ENCODE measurements around the gene SBK1.

SBK1 gene

GRCh38 chr16:28280881-28281836 lies 11.2 kb upstream of the SBK1 start:
- TF ChIP-seq CTCF (IDR thresholded peaks at IDR 0.05; ENCODE audit: low read length, missing control alignments) = no peak
- no peak overlapping the region for H3K4me3 ChIP-seq (replicated peaks; ENCODE audit: low read depth, low read length)
- DNase-seq (ENCODE audit: low read depth) = no peak

- DNase-seq (ENCODE audit: low read depth) = no peak
- no peak overlapping the region for H3K4me3 ChIP-seq (replicated peaks; ENCODE audit: low read depth, low read length)
- no peak for TF ChIP-seq CTCF (IDR thresholded peaks at IDR 0.05; ENCODE audit: low read length, missing control alignments)
Measured at GRCh38 chr16:28282045-28282444, 10.3 kb upstream of the SBK1 start.

GRCh38 chr16:28283173-28283572 lies 9.2 kb upstream of the SBK1 start:
- H3K4me3 ChIP-seq (replicated peaks; ENCODE audit: low read depth, low read length) = no peak overlapping the region
- TF ChIP-seq CTCF (IDR thresholded peaks at IDR 0.05; ENCODE audit: low read length, missing control alignments) = no peak
- no peak for DNase-seq (ENCODE audit: low read depth)

- no peak for TF ChIP-seq CTCF (IDR thresholded peaks at IDR 0.05; ENCODE audit: low read length, missing control alignments)
- H3K4me3 ChIP-seq (replicated peaks; ENCODE audit: low read depth, low read length) = no peak overlapping the region
- no peak for DNase-seq (ENCODE audit: low read depth)
Measured at GRCh38 chr16:28283798-28284577, 8.3 kb upstream of the SBK1 start.

GRCh38 chr16:28285649-28286048 lies 6.7 kb upstream of the SBK1 start:
- TF ChIP-seq CTCF (IDR thresholded peaks at IDR 0.05; ENCODE audit: low read length, missing control alignments) = no peak
- H3K4me3 ChIP-seq (replicated peaks; ENCODE audit: low read depth, low read length) = no peak overlapping the region
- DNase-seq (ENCODE audit: low read depth) = no peak

- TF ChIP-seq CTCF (IDR thresholded peaks at IDR 0.05; ENCODE audit: low read length, missing control alignments) = no peak
- H3K4me3 ChIP-seq (replicated peaks; ENCODE audit: low read depth, low read length) = no peak overlapping the region
- no peak for DNase-seq (ENCODE audit: low read depth)
Measured at GRCh38 chr16:28288114-28288513, 4.2 kb upstream of the SBK1 start.
